HepG2 (cell line): ENCODE measurements around the gene PTPN18. TPM values are rescaled to one million over a fixed set of nuclear protein-coding genes. Genes with fewer than 3 reads are reported as not detected.

Experiments
- CBX1 ChIP-seq: IDR thresholded peaks from one replicate; pipeline ENCODE4 v1.6.1; 2016; ENCODE audit warnings: antibody characterized with exemption, low read depth
- CREM ChIP-seq, 2 experiments: sonication (generic) in 1 of 2; formaldehyde crosslinking in 1 of 2; IDR thresholded peaks; 2 replicates each; pipeline versions ENCODE4 v1.4.0 to v1.6.1; 2016 to 2020; ENCODE audit warnings: antibody characterized with exemption in 1 of 2, mild to moderate bottlenecking in 1 of 2, missing genetic modification reagents in 1 of 2
- FOSL1 ChIP-seq: sonication (generic); formaldehyde crosslinking; IDR thresholded peaks from 2 replicates; pipeline ENCODE4 v1.9.0; 2021; ENCODE audit warnings: missing genetic modification reagents, borderline replicate concordance
- KAT2B ChIP-seq: fragments of 150-350 bp; IDR thresholded peaks from 2 replicates; pipeline ENCODE4 v1.6.1; 2014; ENCODE audit warnings: low read depth, low read length, borderline replicate concordance
- KAT7 ChIP-seq: IDR thresholded peaks from 2 replicates; pipeline ENCODE4 v1.6.1; 2018; ENCODE audit warnings: borderline replicate concordance, missing compliant biosample characterization
- MBD4 ChIP-seq: IDR thresholded peaks from 2 replicates; pipeline ENCODE4 v1.6.1; 2012; ENCODE audit warnings: low read length, inconsistent platforms, borderline replicate concordance
- NR1H2 ChIP-seq: sonication (generic); formaldehyde crosslinking; IDR thresholded peaks from 2 replicates; pipeline ENCODE4 v1.8.1; 2022; ENCODE audit warnings: low read depth, missing genetic modification reagents, borderline replicate concordance
- RARA ChIP-seq: IDR thresholded peaks from 2 replicates; pipeline ENCODE4 v1.6.1; 2016; ENCODE audit warnings: missing genetic modification reagents, missing compliant biosample characterization
- ZMYM2 ChIP-seq: sonication (generic); formaldehyde crosslinking; IDR thresholded peaks from 2 replicates; pipeline ENCODE4 v1.8.0; 2022; ENCODE audit warnings: mild to moderate bottlenecking, missing genetic modification reagents
- ZNF460 ChIP-seq: sonication (generic); formaldehyde crosslinking; IDR thresholded peaks from 2 replicates; pipeline ENCODE4 v1.5.1; 2020; ENCODE audit warnings: missing genetic modification reagents, mild to moderate bottlenecking, borderline replicate concordance
- ZNF572 ChIP-seq: sonication (generic); formaldehyde crosslinking; IDR thresholded peaks from 2 replicates; pipeline ENCODE4 v1.5.1; 2020; ENCODE audit warnings: mild to moderate bottlenecking, missing genetic modification reagents
- ZNF747 ChIP-seq: sonication (generic); formaldehyde crosslinking; IDR thresholded peaks from 2 replicates; pipeline ENCODE4 v1.8.1; 2023; ENCODE audit warnings: missing genetic modification reagents, mild to moderate bottlenecking, borderline replicate concordance
- polyA plus RNA-seq, 8 experiments: library from polyadenylated mRNA; depleted of rRNA in 3 of 8; stranded (reverse) in 7 of 8; unstranded in 1 of 8; fragments of >200 nt; fragmentation: Illumina TruSeq in 4 of 8; extraction: Trizol in 4 of 8; gene quantifications; 2 replicates each; pipeline versions ENCODE4 v1.2.1 to v1.2.3, GENCODE V29; 2011 to 2016; ENCODE audit warnings: low read depth in 4 of 8, missing spikeins in 1 of 8, mixed read lengths in 1 of 8; ENCODE audit not compliant: insufficient read depth in 1 of 8
- total RNA-seq, 5 experiments: library from RNA; depleted of rRNA; stranded (reverse); fragments of >200 nt; fragmentation: Illumina TruSeq; extraction: Trizol; gene quantifications; 2 replicates each; pipeline ENCODE4 v1.2.3, GENCODE V29; 2016; ENCODE audit warnings: low read depth in 1 of 5
- TF ChIP-seq, protein P1 (sequence below): sonication (generic); formaldehyde crosslinking; IDR thresholded peaks from 2 replicates; pipeline ENCODE4 v1.4.0; 2020; ENCODE audit warnings: missing genetic modification reagents
- TF ChIP-seq, protein P2 (sequence below): sonication (generic); formaldehyde crosslinking; IDR thresholded peaks from 2 replicates; pipeline ENCODE4 v1.5.0; 2020; ENCODE audit warnings: missing genetic modification reagents
- TF ChIP-seq, protein P3 (sequence below): sonication (generic); formaldehyde crosslinking; IDR thresholded peaks from 2 replicates; pipeline ENCODE4 v1.4.0; 2020; ENCODE audit warnings: low read depth, mild to moderate bottlenecking, missing genetic modification reagents
- TF ChIP-seq, protein P4 (sequence below): sonication (generic); formaldehyde crosslinking; conservative IDR thresholded peaks from 2 replicates; pipeline ENCODE4 v1.4.0; 2020; ENCODE audit warnings: mild to moderate bottlenecking, missing genetic modification reagents, moderate library complexity
- TF ChIP-seq, protein P5 (sequence below): sonication (generic); formaldehyde crosslinking; IDR thresholded peaks from 2 replicates; pipeline ENCODE4 v1.4.0; 2020; ENCODE audit warnings: missing genetic modification reagents
- TF ChIP-seq, protein P6 (sequence below): sonication (generic); formaldehyde crosslinking; conservative IDR thresholded peaks from 2 replicates; pipeline ENCODE4 v1.8.0; 2022; ENCODE audit warnings: missing genetic modification reagents

The PTPN18 gene
- total and polyA plus RNA-seq, 2 of the 13 experiments (the other 11 are each of a cell fraction or from before 2014, with no cell fraction given), result 14.8 to 39.6 TPM

DNA sequence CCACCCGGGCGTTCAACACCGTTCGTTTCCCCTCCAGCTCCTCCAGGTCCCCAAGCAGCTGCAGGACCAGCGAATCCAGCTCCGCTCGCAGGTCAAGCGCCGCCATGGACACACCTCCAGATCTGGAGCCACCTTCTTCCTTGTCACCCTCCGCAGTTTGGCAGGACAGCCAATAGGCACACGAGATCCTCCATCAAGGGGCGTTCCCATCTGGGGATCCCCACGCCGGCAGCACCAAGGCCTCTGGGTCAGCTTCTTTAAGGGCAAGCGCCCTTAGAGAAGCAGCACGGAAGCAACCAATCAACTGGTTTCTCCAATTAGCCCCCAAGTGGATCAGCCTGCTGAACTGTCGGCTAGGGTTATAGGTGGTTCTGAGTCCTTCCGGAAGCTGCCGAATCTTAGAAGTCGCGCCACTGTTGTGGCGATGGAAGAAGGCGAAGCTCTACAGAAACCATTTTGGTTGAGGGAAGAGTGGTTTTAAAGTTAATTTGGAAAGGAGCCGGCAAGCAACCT is 13.8 kb upstream of the PTPN18 start (continued):
- TF ChIP-seq, protein P1, sequence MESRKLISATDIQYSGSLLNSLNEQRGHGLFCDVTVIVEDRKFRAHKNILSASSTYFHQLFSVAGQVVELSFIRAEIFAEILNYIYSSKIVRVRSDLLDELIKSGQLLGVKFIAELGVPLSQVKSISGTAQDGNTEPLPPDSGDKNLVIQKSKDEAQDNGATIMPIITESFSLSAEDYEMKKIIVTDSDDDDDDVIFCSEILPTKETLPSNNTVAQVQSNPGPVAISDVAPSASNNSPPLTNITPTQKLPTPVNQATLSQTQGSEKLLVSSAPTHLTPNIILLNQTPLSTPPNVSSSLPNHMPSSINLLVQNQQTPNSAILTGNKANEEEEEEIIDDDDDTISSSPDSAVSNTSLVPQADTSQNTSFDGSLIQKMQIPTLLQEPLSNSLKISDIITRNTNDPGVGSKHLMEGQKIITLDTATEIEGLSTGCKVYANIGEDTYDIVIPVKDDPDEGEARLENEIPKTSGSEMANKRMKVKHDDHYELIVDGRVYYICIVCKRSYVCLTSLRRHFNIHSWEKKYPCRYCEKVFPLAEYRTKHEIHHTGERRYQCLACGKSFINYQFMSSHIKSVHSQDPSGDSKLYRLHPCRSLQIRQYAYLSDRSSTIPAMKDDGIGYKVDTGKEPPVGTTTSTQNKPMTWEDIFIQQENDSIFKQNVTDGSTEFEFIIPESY (CRISPR knock-in tag), result peak; percentile 6; the same call in 1 of the 2 replicates
- TF ChIP-seq ZNF747 (0 out of 2 replicates have a peak, but pooled peaks have one; percentile 27), RARA (CRISPR knock-in tag) (no peak; the same call in 1 of the 2 replicates), ZMYM2 (no peak), CBX1 (peak; percentile 69), CREM (IDR thresholded peaks at IDR 0.05) (peak; percentile 69; the same call in 1 of the 2 replicates), CREM (CRISPR knock-in tag; IDR thresholded peaks at IDR 0.05) (no peak), KAT2B (no peak), ZNF572 (CRISPR knock-in tag) (no peak), NR1H2 (CRISPR knock-in tag) (no peak), MBD4 (no peak), ZNF460 (CRISPR knock-in tag) (no peak), KAT7 (CRISPR knock-in tag) (0 out of 2 replicates have a peak, but pooled peaks have one; percentile 21), FOSL1 (CRISPR knock-in tag) (no peak)
- TF ChIP-seq, protein P2, sequence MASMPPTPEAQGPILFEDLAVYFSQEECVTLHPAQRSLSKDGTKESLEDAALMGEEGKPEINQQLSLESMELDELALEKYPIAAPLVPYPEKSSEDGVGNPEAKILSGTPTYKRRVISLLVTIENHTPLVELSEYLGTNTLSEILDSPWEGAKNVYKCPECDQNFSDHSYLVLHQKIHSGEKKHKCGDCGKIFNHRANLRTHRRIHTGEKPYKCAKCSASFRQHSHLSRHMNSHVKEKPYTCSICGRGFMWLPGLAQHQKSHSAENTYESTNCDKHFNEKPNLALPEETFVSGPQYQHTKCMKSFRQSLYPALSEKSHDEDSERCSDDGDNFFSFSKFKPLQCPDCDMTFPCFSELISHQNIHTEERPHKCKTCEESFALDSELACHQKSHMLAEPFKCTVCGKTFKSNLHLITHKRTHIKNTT (CRISPR knock-in tag), result no peak
- TF ChIP-seq, protein P3, sequence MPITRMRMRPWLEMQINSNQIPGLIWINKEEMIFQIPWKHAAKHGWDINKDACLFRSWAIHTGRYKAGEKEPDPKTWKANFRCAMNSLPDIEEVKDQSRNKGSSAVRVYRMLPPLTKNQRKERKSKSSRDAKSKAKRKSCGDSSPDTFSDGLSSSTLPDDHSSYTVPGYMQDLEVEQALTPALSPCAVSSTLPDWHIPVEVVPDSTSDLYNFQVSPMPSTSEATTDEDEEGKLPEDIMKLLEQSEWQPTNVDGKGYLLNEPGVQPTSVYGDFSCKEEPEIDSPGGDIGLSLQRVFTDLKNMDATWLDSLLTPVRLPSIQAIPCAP, result no peak
- TF ChIP-seq, protein P4, sequence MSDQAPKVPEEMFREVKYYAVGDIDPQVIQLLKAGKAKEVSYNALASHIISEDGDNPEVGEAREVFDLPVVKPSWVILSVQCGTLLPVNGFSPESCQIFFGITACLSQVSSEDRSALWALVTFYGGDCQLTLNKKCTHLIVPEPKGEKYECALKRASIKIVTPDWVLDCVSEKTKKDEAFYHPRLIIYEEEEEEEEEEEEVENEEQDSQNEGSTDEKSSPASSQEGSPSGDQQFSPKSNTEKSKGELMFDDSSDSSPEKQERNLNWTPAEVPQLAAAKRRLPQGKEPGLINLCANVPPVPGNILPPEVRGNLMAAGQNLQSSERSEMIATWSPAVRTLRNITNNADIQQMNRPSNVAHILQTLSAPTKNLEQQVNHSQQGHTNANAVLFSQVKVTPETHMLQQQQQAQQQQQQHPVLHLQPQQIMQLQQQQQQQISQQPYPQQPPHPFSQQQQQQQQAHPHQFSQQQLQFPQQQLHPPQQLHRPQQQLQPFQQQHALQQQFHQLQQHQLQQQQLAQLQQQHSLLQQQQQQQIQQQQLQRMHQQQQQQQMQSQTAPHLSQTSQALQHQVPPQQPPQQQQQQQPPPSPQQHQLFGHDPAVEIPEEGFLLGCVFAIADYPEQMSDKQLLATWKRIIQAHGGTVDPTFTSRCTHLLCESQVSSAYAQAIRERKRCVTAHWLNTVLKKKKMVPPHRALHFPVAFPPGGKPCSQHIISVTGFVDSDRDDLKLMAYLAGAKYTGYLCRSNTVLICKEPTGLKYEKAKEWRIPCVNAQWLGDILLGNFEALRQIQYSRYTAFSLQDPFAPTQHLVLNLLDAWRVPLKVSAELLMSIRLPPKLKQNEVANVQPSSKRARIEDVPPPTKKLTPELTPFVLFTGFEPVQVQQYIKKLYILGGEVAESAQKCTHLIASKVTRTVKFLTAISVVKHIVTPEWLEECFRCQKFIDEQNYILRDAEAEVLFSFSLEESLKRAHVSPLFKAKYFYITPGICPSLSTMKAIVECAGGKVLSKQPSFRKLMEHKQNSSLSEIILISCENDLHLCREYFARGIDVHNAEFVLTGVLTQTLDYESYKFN (CRISPR knock-in tag), result peak; percentile 28; the same call in 1 of the 2 replicates
- TF ChIP-seq, protein P5, sequence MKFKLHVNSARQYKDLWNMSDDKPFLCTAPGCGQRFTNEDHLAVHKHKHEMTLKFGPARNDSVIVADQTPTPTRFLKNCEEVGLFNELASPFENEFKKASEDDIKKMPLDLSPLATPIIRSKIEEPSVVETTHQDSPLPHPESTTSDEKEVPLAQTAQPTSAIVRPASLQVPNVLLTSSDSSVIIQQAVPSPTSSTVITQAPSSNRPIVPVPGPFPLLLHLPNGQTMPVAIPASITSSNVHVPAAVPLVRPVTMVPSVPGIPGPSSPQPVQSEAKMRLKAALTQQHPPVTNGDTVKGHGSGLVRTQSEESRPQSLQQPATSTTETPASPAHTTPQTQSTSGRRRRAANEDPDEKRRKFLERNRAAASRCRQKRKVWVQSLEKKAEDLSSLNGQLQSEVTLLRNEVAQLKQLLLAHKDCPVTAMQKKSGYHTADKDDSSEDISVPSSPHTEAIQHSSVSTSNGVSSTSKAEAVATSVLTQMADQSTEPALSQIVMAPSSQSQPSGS (CRISPR knock-in tag), result peak; percentile 54; the same call in 1 of the 2 replicates
- TF ChIP-seq, protein P6, sequence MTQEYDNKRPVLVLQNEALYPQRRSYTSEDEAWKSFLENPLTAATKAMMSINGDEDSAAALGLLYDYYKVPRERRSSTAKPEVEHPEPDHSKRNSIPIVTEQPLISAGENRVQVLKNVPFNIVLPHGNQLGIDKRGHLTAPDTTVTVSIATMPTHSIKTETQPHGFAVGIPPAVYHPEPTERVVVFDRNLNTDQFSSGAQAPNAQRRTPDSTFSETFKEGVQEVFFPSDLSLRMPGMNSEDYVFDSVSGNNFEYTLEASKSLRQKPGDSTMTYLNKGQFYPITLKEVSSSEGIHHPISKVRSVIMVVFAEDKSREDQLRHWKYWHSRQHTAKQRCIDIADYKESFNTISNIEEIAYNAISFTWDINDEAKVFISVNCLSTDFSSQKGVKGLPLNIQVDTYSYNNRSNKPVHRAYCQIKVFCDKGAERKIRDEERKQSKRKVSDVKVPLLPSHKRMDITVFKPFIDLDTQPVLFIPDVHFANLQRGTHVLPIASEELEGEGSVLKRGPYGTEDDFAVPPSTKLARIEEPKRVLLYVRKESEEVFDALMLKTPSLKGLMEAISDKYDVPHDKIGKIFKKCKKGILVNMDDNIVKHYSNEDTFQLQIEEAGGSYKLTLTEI, result no peak
